Measurements from ENCODE around the gene C10orf71.

- no peak for TF ChIP-seq CTCF (IDR thresholded peaks at IDR 0.05)
- no peak for TF ChIP-seq EZH2 (IDR thresholded peaks at IDR 0.05; ENCODE audit: borderline replicate concordance, insufficient read depth, low read depth, low read length, poor library complexity, severe bottlenecking)
Observed at GRCh38 chr10:49272251-49273081, 26.5 kb upstream of the C10orf71 start.
